Transverse colon (tissue), 4 donors: ENCODE measurements around the gene ACAD9.

Experiments
- EP300 ChIP-seq: sonication (generic); formaldehyde crosslinking; IDR thresholded peaks from one replicate; pipeline ENCODE4 v1.6.1; 2017; ENCODE audit warnings: antibody characterized with exemption, low read depth
- POLR2A ChIP-seq: fragments of 450-650 bp; IDR thresholded peaks from one replicate; pipeline ENCODE4 v1.6.1; 2016; ENCODE audit warnings: antibody characterized with exemption, mild to moderate bottlenecking, moderate library complexity
- POLR2AphosphoS5 ChIP-seq, 3 donors: sonication (generic); formaldehyde crosslinking; IDR thresholded peaks; one replicate each; pipeline ENCODE4 v1.6.1; 2016; ENCODE audit warnings: antibody characterized with exemption in 3 of 3
- TF ChIP-seq, protein P1 (sequence below), 5 experiments: fragments of 200-600 bp in 3 of 5; fragments of 450-650 bp in 2 of 5; sonication (generic) in 3 of 5; IDR thresholded peaks; 1 replicate in 2 of 5; 2 replicates in 3 of 5; pipeline ENCODE4 v1.5.1; 2016 to 2017; ENCODE audit warnings: antibody characterized with exemption in 5 of 5, inconsistent platforms in 3 of 5, mild to moderate bottlenecking in 2 of 5, moderate library complexity in 1 of 5

DNA sequence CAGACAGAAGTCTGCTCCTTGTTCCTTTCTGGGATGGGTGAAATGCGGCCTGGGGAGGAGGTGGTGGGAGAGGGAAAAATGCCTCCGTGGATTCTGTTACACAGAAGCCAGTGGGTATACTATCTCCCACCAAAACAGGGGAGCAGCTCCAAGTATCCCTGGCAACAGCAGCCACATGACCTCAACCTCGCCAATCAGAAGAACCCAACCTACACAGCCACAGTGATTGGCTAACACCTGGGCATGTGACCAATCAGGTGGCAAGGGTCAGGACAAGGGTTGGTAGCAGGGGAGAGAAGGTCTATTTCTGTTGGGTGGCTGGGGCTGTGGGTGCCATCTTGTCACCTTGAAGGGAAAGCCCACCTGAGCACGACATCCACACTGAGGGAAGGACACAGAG, 9.1 kb upstream of the ACAD9 start:
- TF ChIP-seq POLR2A (no peak), POLR2AphosphoS5 (IDR thresholded peaks at IDR 0.05) (no peak), EP300 (no peak)
- TF ChIP-seq, protein P1, sequence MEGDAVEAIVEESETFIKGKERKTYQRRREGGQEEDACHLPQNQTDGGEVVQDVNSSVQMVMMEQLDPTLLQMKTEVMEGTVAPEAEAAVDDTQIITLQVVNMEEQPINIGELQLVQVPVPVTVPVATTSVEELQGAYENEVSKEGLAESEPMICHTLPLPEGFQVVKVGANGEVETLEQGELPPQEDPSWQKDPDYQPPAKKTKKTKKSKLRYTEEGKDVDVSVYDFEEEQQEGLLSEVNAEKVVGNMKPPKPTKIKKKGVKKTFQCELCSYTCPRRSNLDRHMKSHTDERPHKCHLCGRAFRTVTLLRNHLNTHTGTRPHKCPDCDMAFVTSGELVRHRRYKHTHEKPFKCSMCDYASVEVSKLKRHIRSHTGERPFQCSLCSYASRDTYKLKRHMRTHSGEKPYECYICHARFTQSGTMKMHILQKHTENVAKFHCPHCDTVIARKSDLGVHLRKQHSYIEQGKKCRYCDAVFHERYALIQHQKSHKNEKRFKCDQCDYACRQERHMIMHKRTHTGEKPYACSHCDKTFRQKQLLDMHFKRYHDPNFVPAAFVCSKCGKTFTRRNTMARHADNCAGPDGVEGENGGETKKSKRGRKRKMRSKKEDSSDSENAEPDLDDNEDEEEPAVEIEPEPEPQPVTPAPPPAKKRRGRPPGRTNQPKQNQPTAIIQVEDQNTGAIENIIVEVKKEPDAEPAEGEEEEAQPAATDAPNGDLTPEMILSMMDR (IDR thresholded peaks at IDR 0.05) = no peak
